GM06990 (cell line): ENCODE data around the gene TBC1D24.

Source experiments
- DNase-seq: peaks from one replicate; pipeline ENCODE4 v3.0.0-alpha.2; 2011; ENCODE audit not compliant: insufficient read length; ENCODE audit errors: extremely low read depth
- H3K27me3 ChIP-seq: replicated peaks from 2 replicates; pipeline ENCODE4 v1.6.0; 2011; ENCODE audit warnings: low read length; ENCODE audit not compliant: control insufficient read depth, insufficient read depth
- H3K36me3 ChIP-seq: 2 replicates; pipeline ENCODE4 v1.5.1; 2011; ENCODE audit warnings: low read length; ENCODE audit not compliant: control insufficient read depth, insufficient read depth
- H3K4me3 ChIP-seq: replicated peaks from 2 replicates; pipeline ENCODE4 v1.5.1; 2011; ENCODE audit warnings: low read depth, mild to moderate bottlenecking, control low read depth, low read length
- CTCF ChIP-seq: IDR thresholded peaks from 2 replicates; pipeline ENCODE4 v1.5.1; 2011; ENCODE audit warnings: low read length, control low read depth, mild to moderate bottlenecking, inconsistent platforms; ENCODE audit not compliant: insufficient read depth, poor library complexity, severe bottlenecking

Gene TBC1D24

GRCh38 chr16:2480948-2481347 is 6.0 kb downstream of the TBC1D24 start:
- no peak for DNase-seq
- Histone ChIP-seq H3K27me3 (no peaks in the 10 kb centered on the region), H3K4me3 (no peak overlapping the region)

GRCh38 chr16:2481676-2482075 is 6.7 kb downstream of the TBC1D24 start:
- no peaks in the 10 kb centered on the region for H3K36me3 ChIP-seq
- no peak for DNase-seq
- no peak for TF ChIP-seq CTCF

More at GRCh38 chr16:2480948-2481347, 6.0 kb downstream of the TBC1D24 start:
- H3K36me3 ChIP-seq, result no peaks in the 10 kb centered on the region
- no peak for TF ChIP-seq CTCF

GRCh38 chr16:2482249-2482648 is 7.3 kb downstream of the TBC1D24 start:
- no peaks in the 10 kb centered on the region for H3K27me3 ChIP-seq
- DNase-seq, result no peak
- H3K36me3 ChIP-seq, result no peaks in the 10 kb centered on the region
- no peak for TF ChIP-seq CTCF
- H3K4me3 ChIP-seq, result no peak overlapping the region

More at GRCh38 chr16:2481676-2482075, 6.7 kb downstream of the TBC1D24 start:
- Histone ChIP-seq H3K27me3 (no peaks in the 10 kb centered on the region), H3K4me3 (no peak overlapping the region)

- no peak for DNase-seq
- no peak for TF ChIP-seq CTCF
- Histone ChIP-seq H3K36me3 (no peaks in the 10 kb centered on the region), H3K4me3 (no peak overlapping the region), H3K27me3 (no peaks in the 10 kb centered on the region)
These were observed 8.0 kb downstream of the TBC1D24 start for GRCh38 chr16:2482708-2483534.

- no peak overlapping the region for H3K4me3 ChIP-seq
- no peak for DNase-seq
- no peaks in the 10 kb centered on the region for H3K36me3 ChIP-seq
- no peaks in the 10 kb centered on the region for H3K27me3 ChIP-seq
- TF ChIP-seq CTCF, result no peak
These were observed 9.3 kb downstream of the TBC1D24 start for GRCh38 chr16:2483939-2484897.
